Spleen (tissue), 11 donors: ENCODE data around the gene ATF5. TPM values are rescaled to one million over a fixed set of nuclear protein-coding genes. Genes with fewer than 3 reads are reported as not detected.

Experiments
- DNase-seq: peaks from one replicate; pipeline ENCODE4 v3.0.0-alpha.2; 2020
- H3K27ac ChIP-seq, 8 donors: fragments of 200-600 bp; sonication (generic) in 7 of 8; 1 replicate in 4 of 8; 2 replicates in 4 of 8; pipeline versions ENCODE4 v1.5.0 to v1.8.0; 2016 to 2021; ENCODE audit warnings: inconsistent platforms in 4 of 8, mild to moderate bottlenecking in 4 of 8, moderate library complexity in 1 of 8
- H3K27me3 ChIP-seq, 7 donors: fragments of 200-600 bp; sonication (generic) in 6 of 7; replicated peaks in 1 of 7; 1 replicate in 4 of 7; 2 replicates in 3 of 7; pipeline versions ENCODE4 v1.5.0 to v1.8.0; 2016 to 2021; ENCODE audit warnings: inconsistent platforms in 3 of 7, mild to moderate bottlenecking in 1 of 7
- H3K36me3 ChIP-seq, 6 donors: fragments of 200-600 bp; sonication (generic) in 5 of 6; 1 replicate in 4 of 6; 2 replicates in 2 of 6; pipeline versions ENCODE4 v1.5.0 to v1.8.0; 2016 to 2021; ENCODE audit warnings: inconsistent platforms in 2 of 6
- H3K4me1 ChIP-seq, 6 donors: fragments of 200-600 bp; sonication (generic) in 5 of 6; 1 replicate in 3 of 6; 2 replicates in 3 of 6; pipeline versions ENCODE4 v1.5.0 to v1.8.0; 2016 to 2021; ENCODE audit warnings: inconsistent platforms in 3 of 6
- H3K4me3 ChIP-seq, 8 donors: fragments of 200-600 bp; sonication (generic) in 7 of 8; 1 replicate in 4 of 8; 2 replicates in 4 of 8; pipeline versions ENCODE4 v1.5.0 to v1.8.0; 2016 to 2021; ENCODE audit warnings: inconsistent platforms in 4 of 8, mild to moderate bottlenecking in 4 of 8, moderate library complexity in 2 of 8
- H3K9me3 ChIP-seq, 8 donors: fragments of 200-600 bp; sonication (generic) in 7 of 8; 1 replicate in 4 of 8; 2 replicates in 4 of 8; pipeline versions ENCODE4 v1.5.0 to v1.8.0; 2016 to 2021; ENCODE audit warnings: inconsistent platforms in 4 of 8
- CTCF ChIP-seq, 11 experiments: fragments of 200-600 bp in 7 of 11; fragments of 450-650 bp in 4 of 11; sonication (generic) in 4 of 11; IDR thresholded peaks in 8 of 11; conservative IDR thresholded peaks in 3 of 11; 1 replicate in 7 of 11; 2 replicates in 4 of 11; pipeline versions ENCODE4 v1.4.0 to v1.8.0; 2016 to 2021; ENCODE audit warnings: antibody characterized with exemption in 11 of 11, inconsistent platforms in 4 of 11, mild to moderate bottlenecking in 1 of 11
- POLR2A ChIP-seq, 3 donors: fragments of 450-650 bp; IDR thresholded peaks; one replicate each; pipeline ENCODE4 v1.5.1; 2017; ENCODE audit warnings: antibody characterized with exemption in 3 of 3, mild to moderate bottlenecking in 1 of 3
- POLR2AphosphoS5 ChIP-seq, 3 donors: sonication (generic); formaldehyde crosslinking; IDR thresholded peaks; one replicate each; pipeline ENCODE4 v1.5.1; 2017; ENCODE audit warnings: antibody characterized with exemption in 3 of 3
- WGBS, 5 donors: extraction: QIAGEN DNeasy Blood & Tissue Kit in 3 of 5; methylation state at CpG; one replicate each; pipeline versions ENCODE4 v1.1.5 to v1.1.7; 2013 to 2018; 5-methylcytosine and 5-hydroxymethylcytosine counted together
- intact Hi-C: fragments of 100-400 bp; cut with DNase I; formaldehyde crosslinking; loops from one replicate; pipeline ENCODE4 v1.15.0; 2023; ENCODE audit warnings: low total_unique reads
- polyA plus RNA-seq, 3 donors: library from polyadenylated mRNA; stranded (reverse); fragments of 200-250 nt; gene quantifications; one replicate each; pipeline ENCODE4 v1.2.1, GENCODE V29; 2013
- total RNA-seq, 7 donors: library from RNA; depleted of rRNA in 3 of 7; stranded (reverse); fragments of >200 nt in 3 of 7; fragmentation: NEBNext Ultra II Directional in 4 of 7; extraction: Animal tissue kit (Norgen Biotek cat#: 25700) in 4 of 7; gene quantifications; one replicate each; pipeline versions ENCODE4 v1.1.0 to v1.2.1, GENCODE V29; 2016 to 2021
- donor health status: healthy with polysubstance abuse.
- donor health status: DM: no; HTN: no; CAD: no; lungs with moderate emphysema.
- donor health status: DM: no; HTN: no; CAD: no.
- donor health status: Bipolar disorder and iron deficiency.
- donor health status: healthy.
- donor health status: DM: no; HTN: no; CAD: no.
- donor health status: DM: yes; HTN: yes; CAD: no.

The ATF5 gene
- total and polyA plus RNA-seq, 10 donors: 10.2 to 45.8 (median 19.8) TPM

DNA sequence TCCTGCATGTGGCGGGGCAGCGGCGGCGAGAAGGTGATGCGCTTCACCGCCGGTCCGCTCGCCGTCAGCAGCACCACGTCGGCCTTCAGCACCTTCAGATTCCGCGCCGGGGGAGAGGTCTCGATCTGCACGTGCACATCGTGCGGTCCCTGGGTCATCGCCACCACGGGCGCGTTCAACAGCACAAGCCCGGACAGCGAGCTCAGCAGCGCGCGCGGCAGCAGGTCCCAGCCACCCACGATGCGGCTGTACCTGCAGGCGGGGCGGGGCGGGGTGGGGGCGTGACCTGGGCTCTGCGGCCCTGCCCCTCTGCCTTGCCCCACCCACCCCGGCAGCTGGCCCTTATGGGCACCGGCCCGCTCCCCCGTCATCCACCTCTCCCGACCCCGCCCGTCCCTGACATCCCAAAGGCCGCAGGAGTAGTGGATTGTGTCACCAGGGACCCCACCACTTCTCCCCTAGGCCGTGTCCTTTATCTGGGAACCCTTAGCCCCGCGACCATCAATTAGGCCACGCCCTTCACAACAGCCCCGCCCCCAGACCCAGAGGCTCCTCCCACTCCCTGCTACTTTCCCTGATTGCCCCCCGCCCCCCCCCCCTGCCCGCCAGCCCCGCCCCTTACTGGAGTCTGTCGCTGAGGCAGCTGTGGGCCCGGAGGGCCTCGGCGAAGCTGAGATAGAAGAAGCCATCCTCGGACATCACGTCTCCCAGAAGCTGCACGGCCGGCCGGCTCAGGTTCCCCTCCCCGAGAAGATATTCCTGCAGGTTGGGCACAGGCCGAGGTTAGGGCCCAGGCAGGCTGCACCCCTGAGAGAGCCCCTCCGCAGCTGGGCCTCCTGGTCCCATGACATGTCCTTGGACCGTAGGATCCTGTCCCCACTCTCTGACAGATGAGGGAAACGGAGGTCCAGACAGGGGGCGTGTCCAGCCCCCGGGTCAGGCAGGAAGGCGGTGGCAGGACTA is 38.4 kb upstream of the ATF5 start:
- TF ChIP-seq POLR2A (IDR thresholded peaks at IDR 0.05): no peak
- TF ChIP-seq POLR2AphosphoS5 (IDR thresholded peaks at IDR 0.05): peak; percentile 36 to 72 (median 47)
- peak in 6 of 11 experiments; percentile 3 to 62 (median 46) for TF ChIP-seq CTCF (IDR thresholded peaks at IDR 0.05 in 8 of 11, conservative IDR thresholded peaks at IDR 0.05 in 3 of 11)
- H3K9me3 ChIP-seq: no peaks in the 10 kb centered on the region
- H3K27ac ChIP-seq: peak overlapping the region in 4 of 8 donors; percentile 30 to 39 (median 32)
- H3K36me3 ChIP-seq: peaks cover 0 to 38% (median 2%) of the 10 kb centered on the region in 6 donors
- H3K27me3 ChIP-seq: peaks cover 0 to 10% (median 0%) of the 10 kb centered on the region in 7 donors
- H3K4me1 ChIP-seq: peaks cover 2 to 51% (median 27%) of the 10 kb centered on the region in 6 donors
- H3K4me3 ChIP-seq: peak overlapping the region; percentile 24 to 69 (median 46)
- 11 to 26% (median 22%) methylated on average over 33 to 69 of the region's 69 CpGs for WGBS, 5 donors
- DNase-seq: peak; percentile 89
- intact Hi-C loops: no loop called here

DNA sequence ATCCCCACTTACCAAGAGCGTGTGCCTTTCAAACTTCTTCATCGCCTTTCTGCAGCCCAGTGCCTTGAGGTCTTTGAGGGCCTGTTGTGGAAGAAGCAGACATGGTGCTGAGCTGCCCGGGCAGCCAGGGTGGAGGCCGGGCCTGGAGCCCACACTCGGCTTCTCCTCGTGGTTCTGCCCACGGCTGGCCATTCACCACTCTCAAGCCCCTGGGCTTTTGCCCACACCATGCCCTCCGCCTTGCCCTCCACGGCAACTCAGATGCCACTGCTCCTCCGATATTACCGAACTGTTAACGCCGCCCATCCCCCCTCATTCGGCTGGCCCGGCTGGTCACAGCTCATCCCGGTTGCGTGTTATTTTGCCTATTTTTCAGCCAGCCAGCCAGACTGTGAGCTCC is 37.6 kb upstream of the ATF5 start:
- WGBS, 5 donors: 88 to 94% (median 91%) methylated on average over 17 of the region's 17 CpGs
- peaks cover 0 to 31% (median 2%) of the 10 kb centered on the region in 6 donors for H3K36me3 ChIP-seq
- peaks cover 0 to 10% (median 0%) of the 10 kb centered on the region in 7 donors for H3K27me3 ChIP-seq
- TF ChIP-seq POLR2A (IDR thresholded peaks at IDR 0.05): no peak
- TF ChIP-seq POLR2AphosphoS5 (IDR thresholded peaks at IDR 0.05): no peak
- TF ChIP-seq CTCF (IDR thresholded peaks at IDR 0.05 in 8 of 11, conservative IDR thresholded peaks at IDR 0.05 in 3 of 11): no peak
- no peak overlapping the region for H3K4me3 ChIP-seq
- peaks cover 9 to 58% (median 35%) of the 10 kb centered on the region in 6 donors for H3K4me1 ChIP-seq
- DNase-seq: no peak
- peak overlapping the region in 1 of 8 donors; percentile 4 for H3K27ac ChIP-seq
- no peaks in the 10 kb centered on the region for H3K9me3 ChIP-seq
- intact Hi-C loops: no loop called here

GRCh38 chr19:49892716-49893115 is 36.3 kb upstream of the ATF5 start:
- Histone ChIP-seq H3K27me3 (peaks cover 0 to 10% (median 0%) of the 10 kb centered on the region in 7 donors), H3K9me3 (no peaks in the 10 kb centered on the region), H3K4me3 (no peak overlapping the region), H3K27ac (no peak overlapping the region), H3K36me3 (peaks cover 0 to 17% (median 2%) of the 10 kb centered on the region in 6 donors), H3K4me1 (peaks cover 17 to 58% (median 43%) of the 10 kb centered on the region in 6 donors)
- intact Hi-C loops: no loop called here
- no peak for DNase-seq
- TF ChIP-seq POLR2A (IDR thresholded peaks at IDR 0.05): no peak
- 73 to 96% (median 90%) methylated on average over 1 of the region's 1 CpG for WGBS, 5 donors

GRCh38 chr19:49894011-49894664 is 34.9 kb upstream of the ATF5 start:
- H3K27me3 ChIP-seq: peaks cover 0 to 10% (median 0%) of the 10 kb centered on the region in 7 donors
- H3K4me3 ChIP-seq: no peak overlapping the region
- peaks cover 26 to 69% (median 51%) of the 10 kb centered on the region in 6 donors for H3K4me1 ChIP-seq
- no peak overlapping the region for H3K27ac ChIP-seq
- 82 to 95% (median 91%) methylated on average over 18 of the region's 18 CpGs for WGBS, 5 donors
- H3K36me3 ChIP-seq: peaks cover 0 to 3% (median 0%) of the 10 kb centered on the region in 6 donors
- TF ChIP-seq POLR2AphosphoS5 (IDR thresholded peaks at IDR 0.05) (no peak), CTCF (IDR thresholded peaks at IDR 0.05 in 8 of 11, conservative IDR thresholded peaks at IDR 0.05 in 3 of 11) (no peak), POLR2A (IDR thresholded peaks at IDR 0.05) (no peak)
- DNase-seq: no peak
- intact Hi-C loops: no loop called here
- no peaks in the 10 kb centered on the region for H3K9me3 ChIP-seq
